PFSK-1 (cell line): ENCODE results near the gene TNFAIP8L1.

Experiments
- FOXP2 ChIP-seq: optimal IDR thresholded peaks from 2 replicates; pipeline ENCODE3; 2011; ENCODE audit warnings: borderline replicate concordance, control low read depth, inconsistent platforms; ENCODE audit not compliant: insufficient read depth; ENCODE audit errors: extremely low read length, extremely low read depth
- POLR2AphosphoS5 ChIP-seq: IDR thresholded peaks from 2 replicates; pipeline ENCODE4 v1.6.1; 2012; ENCODE audit warnings: low read depth, mild to moderate bottlenecking, control low read depth, low read length, moderate library complexity
- REST ChIP-seq, 2 experiments: IDR thresholded peaks; 2 replicates each; pipeline versions ENCODE4 v1.6.1 to v1.8.0; 2011 to 2012; ENCODE audit warnings: low read depth in 2 of 2, low read length in 2 of 2, control low read depth in 1 of 2, inconsistent platforms in 1 of 2, mild to moderate bottlenecking in 1 of 2, moderate library complexity in 1 of 2; ENCODE audit not compliant: insufficient read depth in 1 of 2
- SIN3A ChIP-seq: IDR thresholded peaks from 2 replicates; pipeline ENCODE4 v1.6.1; 2012; ENCODE audit warnings: mild to moderate bottlenecking, low read length, moderate library complexity, borderline replicate concordance; ENCODE audit not compliant: insufficient read depth
- TAF1 ChIP-seq: IDR thresholded peaks from 2 replicates; pipeline ENCODE4 v1.6.1; 2012; ENCODE audit warnings: low read length, control low read depth, borderline replicate concordance; ENCODE audit not compliant: insufficient read depth

The TNFAIP8L1 gene

GRCh38 chr19:4692251-4693077, 53.1 kb downstream of the TNFAIP8L1 start:
- no peak for TF ChIP-seq FOXP2
- TF ChIP-seq REST (IDR thresholded peaks at IDR 0.05; ENCODE audit: insufficient read depth in 1 of 2, low read depth in 2 of 2, low read length in 2 of 2): no peak
- no peak for TF ChIP-seq SIN3A
- TF ChIP-seq TAF1: no peak
- TF ChIP-seq POLR2AphosphoS5: no peak

GRCh38 chr19:4693078-4693350, 53.7 kb downstream of the TNFAIP8L1 start:
- no peak for TF ChIP-seq SIN3A
- no peak for TF ChIP-seq TAF1
- no peak for TF ChIP-seq REST (IDR thresholded peaks at IDR 0.05; ENCODE audit: insufficient read depth in 1 of 2, low read depth in 2 of 2, low read length in 2 of 2)
- TF ChIP-seq POLR2AphosphoS5: no peak
- no peak for TF ChIP-seq FOXP2

- no peak for TF ChIP-seq REST (IDR thresholded peaks at IDR 0.05; ENCODE audit: insufficient read depth in 1 of 2, low read depth in 2 of 2, low read length in 2 of 2)
- no peak for TF ChIP-seq TAF1
- no peak for TF ChIP-seq SIN3A
- TF ChIP-seq FOXP2: no peak
- TF ChIP-seq POLR2AphosphoS5: no peak
Measured at GRCh38 chr19:4693471-4694121, 54.3 kb downstream of the TNFAIP8L1 start.

GRCh38 chr19:4694211-4694987, 55.1 kb downstream of the TNFAIP8L1 start:
- TF ChIP-seq POLR2AphosphoS5: no peak
- TF ChIP-seq SIN3A: no peak
- no peak for TF ChIP-seq TAF1
- TF ChIP-seq FOXP2: no peak
- no peak for TF ChIP-seq REST (IDR thresholded peaks at IDR 0.05; ENCODE audit: insufficient read depth in 1 of 2, low read depth in 2 of 2, low read length in 2 of 2)
